HL-60 (cell line): ENCODE results near the gene ZBTB7B.

ENCODE experiments used
- POLR2AphosphoS5 ChIP-seq: IDR thresholded peaks from 2 replicates; pipeline ENCODE4 v1.6.1; 2012; ENCODE audit warnings: low read depth
- TF ChIP-seq, protein P1 (sequence below): IDR thresholded peaks from one replicate; pipeline ENCODE4 v1.5.1; 2011; ENCODE audit warnings: low read length, control low read depth, inconsistent platforms; ENCODE audit not compliant: insufficient read depth
- TF ChIP-seq, protein P2 (sequence below): IDR thresholded peaks from 2 replicates; pipeline ENCODE4 v1.6.1; 2012; ENCODE audit warnings: low read depth; ENCODE audit not compliant: insufficient replicate concordance

DNA sequence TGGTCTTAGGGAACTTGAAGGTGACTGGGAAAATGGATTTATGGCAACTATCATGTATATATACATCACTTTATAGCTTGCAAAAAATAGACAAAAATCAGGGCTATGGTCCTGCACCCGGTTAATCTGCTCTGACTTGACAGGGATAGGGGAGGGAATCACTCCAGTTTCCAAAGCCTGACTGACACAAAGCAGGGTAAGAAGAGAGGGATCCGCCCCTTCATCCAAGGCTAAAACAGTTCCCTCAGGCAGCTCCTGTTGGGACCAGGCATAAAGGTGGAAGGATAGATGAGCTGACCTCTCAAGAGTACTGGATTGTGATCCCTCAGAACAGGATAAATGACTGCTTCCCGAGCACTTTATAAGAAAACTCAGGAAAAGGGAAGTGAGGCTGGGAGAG, 48.1 kb upstream of the ZBTB7B start:
- TF ChIP-seq, protein P1, sequence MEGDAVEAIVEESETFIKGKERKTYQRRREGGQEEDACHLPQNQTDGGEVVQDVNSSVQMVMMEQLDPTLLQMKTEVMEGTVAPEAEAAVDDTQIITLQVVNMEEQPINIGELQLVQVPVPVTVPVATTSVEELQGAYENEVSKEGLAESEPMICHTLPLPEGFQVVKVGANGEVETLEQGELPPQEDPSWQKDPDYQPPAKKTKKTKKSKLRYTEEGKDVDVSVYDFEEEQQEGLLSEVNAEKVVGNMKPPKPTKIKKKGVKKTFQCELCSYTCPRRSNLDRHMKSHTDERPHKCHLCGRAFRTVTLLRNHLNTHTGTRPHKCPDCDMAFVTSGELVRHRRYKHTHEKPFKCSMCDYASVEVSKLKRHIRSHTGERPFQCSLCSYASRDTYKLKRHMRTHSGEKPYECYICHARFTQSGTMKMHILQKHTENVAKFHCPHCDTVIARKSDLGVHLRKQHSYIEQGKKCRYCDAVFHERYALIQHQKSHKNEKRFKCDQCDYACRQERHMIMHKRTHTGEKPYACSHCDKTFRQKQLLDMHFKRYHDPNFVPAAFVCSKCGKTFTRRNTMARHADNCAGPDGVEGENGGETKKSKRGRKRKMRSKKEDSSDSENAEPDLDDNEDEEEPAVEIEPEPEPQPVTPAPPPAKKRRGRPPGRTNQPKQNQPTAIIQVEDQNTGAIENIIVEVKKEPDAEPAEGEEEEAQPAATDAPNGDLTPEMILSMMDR = no peak
- TF ChIP-seq POLR2AphosphoS5 = no peak
- TF ChIP-seq, protein P2, sequence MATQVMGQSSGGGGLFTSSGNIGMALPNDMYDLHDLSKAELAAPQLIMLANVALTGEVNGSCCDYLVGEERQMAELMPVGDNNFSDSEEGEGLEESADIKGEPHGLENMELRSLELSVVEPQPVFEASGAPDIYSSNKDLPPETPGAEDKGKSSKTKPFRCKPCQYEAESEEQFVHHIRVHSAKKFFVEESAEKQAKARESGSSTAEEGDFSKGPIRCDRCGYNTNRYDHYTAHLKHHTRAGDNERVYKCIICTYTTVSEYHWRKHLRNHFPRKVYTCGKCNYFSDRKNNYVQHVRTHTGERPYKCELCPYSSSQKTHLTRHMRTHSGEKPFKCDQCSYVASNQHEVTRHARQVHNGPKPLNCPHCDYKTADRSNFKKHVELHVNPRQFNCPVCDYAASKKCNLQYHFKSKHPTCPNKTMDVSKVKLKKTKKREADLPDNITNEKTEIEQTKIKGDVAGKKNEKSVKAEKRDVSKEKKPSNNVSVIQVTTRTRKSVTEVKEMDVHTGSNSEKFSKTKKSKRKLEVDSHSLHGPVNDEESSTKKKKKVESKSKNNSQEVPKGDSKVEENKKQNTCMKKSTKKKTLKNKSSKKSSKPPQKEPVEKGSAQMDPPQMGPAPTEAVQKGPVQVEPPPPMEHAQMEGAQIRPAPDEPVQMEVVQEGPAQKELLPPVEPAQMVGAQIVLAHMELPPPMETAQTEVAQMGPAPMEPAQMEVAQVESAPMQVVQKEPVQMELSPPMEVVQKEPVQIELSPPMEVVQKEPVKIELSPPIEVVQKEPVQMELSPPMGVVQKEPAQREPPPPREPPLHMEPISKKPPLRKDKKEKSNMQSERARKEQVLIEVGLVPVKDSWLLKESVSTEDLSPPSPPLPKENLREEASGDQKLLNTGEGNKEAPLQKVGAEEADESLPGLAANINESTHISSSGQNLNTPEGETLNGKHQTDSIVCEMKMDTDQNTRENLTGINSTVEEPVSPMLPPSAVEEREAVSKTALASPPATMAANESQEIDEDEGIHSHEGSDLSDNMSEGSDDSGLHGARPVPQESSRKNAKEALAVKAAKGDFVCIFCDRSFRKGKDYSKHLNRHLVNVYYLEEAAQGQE = no peak
